ENCODE results near the gene IL12RB1.

IL12RB1 gene

DNA sequence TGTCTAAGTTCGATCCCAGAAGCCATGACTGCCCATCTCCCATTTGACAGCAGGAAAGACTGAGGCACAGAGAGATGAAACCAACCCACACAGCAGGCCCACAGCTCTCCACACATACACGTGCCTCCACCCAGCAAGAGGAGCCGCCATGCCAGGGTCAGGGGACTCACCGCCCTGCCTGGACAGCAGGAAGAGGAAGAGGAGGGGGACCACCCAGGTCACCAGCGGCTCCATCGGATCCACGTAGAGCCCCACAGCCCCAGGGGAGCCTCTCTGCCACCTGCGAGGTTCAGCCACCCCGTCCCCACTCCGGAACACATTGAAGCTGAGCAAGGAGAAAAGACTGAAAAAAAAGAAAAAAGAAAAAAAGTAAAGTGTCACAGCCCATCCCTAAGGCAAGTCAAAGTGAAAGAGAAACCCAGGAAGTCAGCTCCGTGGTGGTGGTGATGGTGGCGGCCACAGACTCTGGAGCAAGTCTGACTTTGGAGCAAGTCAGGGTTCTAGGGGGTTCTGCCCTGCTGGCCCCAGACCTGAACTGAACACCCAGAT is at the start of gene IL12RB1:
Gene IL12RB1 (minus strand): TSS at position 345 of the 549 bp plus-strand sequence. CDS start 111 bp downstream, at position 234.
- DNase-seq (ENCODE audit: low read depth): no peak

GRCh38 chr19:18135712-18136584 is 49.2 kb upstream of the IL12RB1 start:
- DNase-seq (ENCODE audit: low read depth): no peak

DNA sequence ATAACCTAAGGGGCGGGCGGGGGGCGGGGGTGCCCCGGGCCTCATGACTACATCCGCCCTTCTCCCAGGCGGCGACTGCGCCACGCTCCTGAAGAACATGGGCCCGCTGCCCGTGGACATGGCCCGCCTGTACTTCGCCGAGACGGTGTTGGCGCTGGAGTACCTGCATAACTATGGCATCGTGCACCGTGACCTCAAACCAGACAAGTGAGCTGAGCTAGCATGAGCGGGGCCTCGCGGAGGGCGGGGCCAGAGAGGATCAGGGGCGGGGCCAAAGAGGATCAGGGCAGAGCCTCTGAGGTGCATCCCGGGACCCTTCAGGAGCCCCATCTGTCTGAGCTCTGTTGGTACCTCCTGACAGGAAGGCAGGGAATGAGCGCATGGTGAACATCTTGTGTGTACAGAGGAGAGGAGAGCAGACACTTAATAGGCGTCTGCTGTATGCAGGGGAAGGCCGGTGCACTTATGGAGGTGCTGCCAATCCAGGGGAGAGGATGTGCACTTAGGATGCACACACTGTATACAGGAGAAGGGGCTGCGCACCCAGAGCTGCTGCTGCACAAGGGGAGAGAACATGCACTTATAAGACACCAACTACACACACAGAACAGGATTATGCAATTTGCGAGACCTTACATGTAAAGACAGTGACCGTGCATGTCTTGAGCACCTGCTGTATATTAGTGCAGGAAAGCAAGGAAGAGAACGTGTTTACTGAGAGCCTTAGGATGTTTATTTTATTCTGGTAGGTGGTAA is 45.3 kb upstream of the IL12RB1 start:
- DNase-seq (ENCODE audit: low read depth): no peak

GRCh38 chr19:18130523-18131242 is 43.9 kb upstream of the IL12RB1 start:
- DNase-seq (ENCODE audit: low read depth): no peak

- no peak for DNase-seq (ENCODE audit: low read depth)
Observed at GRCh38 chr19:18128805-18129204, 42.1 kb upstream of the IL12RB1 start.

GRCh38 chr19:18128044-18128443 is 41.3 kb upstream of the IL12RB1 start:
- no peak for DNase-seq (ENCODE audit: low read depth)

- no peak for DNase-seq (ENCODE audit: low read depth)
Observed at GRCh38 chr19:18126097-18126496, 39.4 kb upstream of the IL12RB1 start.

GRCh38 chr19:18123819-18124218 is 37.1 kb upstream of the IL12RB1 start:
- DNase-seq (ENCODE audit: low read depth): no peak

- no peak for DNase-seq (ENCODE audit: low read depth)
Observed at GRCh38 chr19:18122860-18123795, 36.4 kb upstream of the IL12RB1 start.

DNA sequence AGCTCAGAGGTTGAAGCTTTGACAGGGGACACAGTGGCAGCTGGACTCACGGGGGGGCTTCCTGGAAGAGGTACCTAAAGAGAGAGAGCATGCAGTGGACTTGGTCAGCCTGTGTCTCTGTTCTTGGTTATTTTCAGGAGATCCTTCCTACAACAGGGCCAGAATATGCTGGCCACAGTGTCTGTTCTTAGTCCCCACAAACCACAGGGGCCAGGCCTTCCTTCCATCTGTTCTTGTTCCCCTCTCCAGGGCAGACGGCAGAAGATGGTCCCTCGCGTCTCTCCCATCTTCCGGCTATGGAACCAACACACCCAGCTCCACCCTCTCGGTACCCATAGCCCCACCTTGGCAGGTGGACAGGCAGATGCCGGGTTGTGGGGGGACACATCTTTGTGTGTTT is 35.7 kb upstream of the IL12RB1 start:
- DNase-seq (ENCODE audit: low read depth): no peak

GRCh38 chr19:18121166-18121565 is 34.4 kb upstream of the IL12RB1 start:
- DNase-seq (ENCODE audit: low read depth): no peak

DNA sequence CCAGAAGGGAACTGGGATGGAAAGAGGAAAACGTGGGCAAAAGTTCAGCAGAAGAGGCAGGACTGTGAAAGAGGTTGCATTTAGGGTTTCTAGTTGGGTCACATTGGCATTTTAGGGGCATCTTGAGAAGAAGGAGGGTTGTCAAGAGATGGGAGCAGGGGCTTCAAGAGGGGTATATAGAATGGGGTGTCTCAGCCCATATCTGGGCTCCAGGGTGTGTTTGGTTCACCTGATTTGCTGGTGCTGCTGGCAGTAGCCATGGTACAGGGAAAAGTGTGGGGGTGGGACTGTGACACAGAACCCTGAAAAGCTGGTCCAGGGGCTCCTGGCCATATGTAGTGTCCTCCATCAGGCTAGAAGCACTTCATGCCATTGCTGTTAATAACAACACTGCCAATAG is 33.4 kb upstream of the IL12RB1 start:
- DNase-seq (ENCODE audit: low read depth): no peak

- peak; percentile 36 for DNase-seq (ENCODE audit: low read depth)
Observed at GRCh38 chr19:18119717-18120105, 33.0 kb upstream of the IL12RB1 start.

GRCh38 chr19:18119013-18119716 is 32.4 kb upstream of the IL12RB1 start:
- DNase-seq (ENCODE audit: low read depth): no peak

DNA sequence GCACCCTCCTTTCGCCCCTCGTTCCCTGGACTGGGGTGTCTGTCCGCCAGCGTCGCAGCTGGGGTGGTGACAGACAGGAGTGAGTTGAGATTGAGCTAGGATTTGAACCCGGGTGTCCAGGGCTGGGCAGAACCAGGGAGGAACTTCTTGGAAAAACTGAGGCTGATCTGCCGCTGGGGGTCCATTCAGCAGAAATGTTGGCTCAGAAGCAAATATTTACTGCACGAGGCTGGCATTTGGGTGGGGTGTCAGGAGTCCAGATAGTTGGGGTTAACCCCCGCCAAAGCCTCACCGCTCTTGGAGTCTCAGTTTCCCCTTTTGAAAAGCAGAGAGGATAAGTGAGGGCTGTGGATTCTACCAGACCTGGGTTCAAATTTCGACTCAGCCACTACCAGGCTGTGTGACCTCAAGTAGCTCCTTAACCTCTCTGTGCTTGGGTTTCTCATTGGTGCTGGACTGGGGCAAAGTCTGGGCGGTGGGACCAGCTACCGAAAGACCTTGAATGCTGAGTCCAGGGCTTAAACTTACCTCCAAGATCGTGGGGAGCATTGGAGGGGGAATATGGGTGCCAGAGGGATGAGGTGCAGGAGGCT is 31.8 kb upstream of the IL12RB1 start:
- DNase-seq (ENCODE audit: low read depth): no peak

- DNase-seq (ENCODE audit: low read depth): peak; percentile 89
Observed at GRCh38 chr19:18117692-18118378, 31.1 kb upstream of the IL12RB1 start.

DNA sequence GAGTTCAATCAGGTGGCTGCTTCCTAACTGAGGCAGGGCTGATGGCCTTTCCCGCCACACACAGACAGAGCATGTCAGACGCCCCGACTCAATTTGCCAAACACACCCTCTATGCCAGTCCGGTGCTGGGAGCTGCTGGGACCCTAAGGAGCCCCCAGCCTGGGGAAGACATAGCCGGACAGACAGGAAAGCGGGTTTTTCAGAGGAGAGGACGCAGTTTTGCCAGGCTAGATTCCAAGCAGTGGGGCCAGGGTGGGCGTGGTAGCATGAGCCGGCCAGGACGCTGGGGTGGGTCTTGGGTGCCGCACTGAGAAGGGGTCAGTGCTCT is 30.6 kb upstream of the IL12RB1 start:
- no peak for DNase-seq (ENCODE audit: low read depth)

GRCh38 chr19:18114483-18114882 is 27.7 kb upstream of the IL12RB1 start:
- DNase-seq (ENCODE audit: low read depth): no peak

DNA sequence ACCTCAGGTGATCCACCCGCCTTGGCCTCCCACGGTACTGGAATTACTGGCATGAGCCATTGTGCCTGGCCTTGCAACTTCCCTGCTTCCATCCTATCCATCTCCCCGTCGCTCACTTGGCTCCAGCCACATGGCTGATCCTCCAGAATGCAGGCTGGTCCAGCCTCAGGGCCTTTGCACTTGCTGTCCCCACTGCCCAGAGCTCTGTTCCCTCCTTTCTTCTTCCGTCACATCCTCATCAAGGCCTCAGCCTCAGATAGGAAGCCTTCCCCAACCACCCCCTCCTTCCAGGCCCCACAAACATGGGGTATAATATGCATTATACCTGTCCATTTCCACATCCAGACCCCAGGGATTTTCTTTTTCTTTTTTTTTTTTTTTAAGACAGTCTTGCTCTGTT is 27.1 kb upstream of the IL12RB1 start:
- DNase-seq (ENCODE audit: low read depth): no peak
